Heart left ventricle (tissue), 13 donors: Measurements from ENCODE around the gene TTF2.

Source experiments
- CTCF ChIP-seq, 12 donors: fragments of 200-600 bp; sonication (generic) in 4 of 12; IDR thresholded peaks; one replicate each; pipeline versions ENCODE4 v1.5.0 to v1.8.0; 2018 to 2022; ENCODE audit warnings: antibody characterized with exemption in 12 of 12, mild to moderate bottlenecking in 5 of 12
- POLR2A ChIP-seq, 2 donors: fragments of 450-650 bp; IDR thresholded peaks; one replicate each; pipeline ENCODE4 v1.6.1; 2017; ENCODE audit warnings: antibody characterized with exemption in 2 of 2, mild to moderate bottlenecking in 2 of 2, moderate library complexity in 2 of 2
- donor health status: ischemic (EF 13 %, LVEDD 7.1; RV severe dilation, severe dysfunction).
- donor health status: DM: no; HTN: yes; CAD: no.
- donor health status: DM: no; HTN: no; CAD: no.
- donor health status: ischemic (EF 25% LVEDD 6.9; RV normal size, moderate dysfunction).
- donor health status: ischemic (EF 25% LVEDD 5.7; RV mildly dilated, moderate dysfunction).
- donor health status: ischemic (EF 35%, LVEDD 5.7; RV mildly dilated, moderate dysfunction).
- donor health status: nonischemic (EF 11% LVEDD 7.7; RV severe dilation, severe dysfunction).
- donor health status: DM: yes; HTN: yes; CAD: no.
- donor health status: PGD.
- donor health status: ischemic (EF 29% LVEDD 5.4; RV normal size, mild dysfunction).
- donor health status: nonischemic (EF 23%, LVEDD 6.1; RV moderate dilation, normal function).

- TF ChIP-seq CTCF (IDR thresholded peaks at IDR 0.05), result no peak
- TF ChIP-seq POLR2A (IDR thresholded peaks at IDR 0.05), result no peak
Measured at GRCh38 chr1:117124661-117125060, 64.5 kb downstream of the TTF2 start.
